ENCODE measurements around the gene C11orf42.

GRCh38 chr11:6237266-6237665 lies 31.9 kb downstream of the C11orf42 start:
- TF ChIP-seq CTCF (IDR thresholded peaks at IDR 0.05) (no peak), POLR2AphosphoS5 (IDR thresholded peaks at IDR 0.05) (no peak)
